WTC11 (cell line): Measurements from ENCODE around the gene LRMDA. TPM values are rescaled to one million over a fixed set of nuclear protein-coding genes. Genes with fewer than 3 reads are reported as not detected.

ENCODE experiments used
- ATAC-seq: fragments of 200-7000 bp; cut with Tn5 transposase; 2 replicates; pipeline ENCODE4 v1.10.0; 2021; ENCODE audit warnings: mild to moderate bottlenecking, moderate library complexity
- CTCF ChIA-PET: fragments of 300-600 bp; sonication (Branson Sonifier 250); formaldehyde crosslinking; loops from one replicate; lab custom pipeline; 2021; ENCODE audit warnings: antibody characterized with exemption; lab: Charles Lee
- POLR2A ChIA-PET: fragments of 350-600 bp; sonication (Branson Sonifier 250); formaldehyde crosslinking; loops from one replicate; lab custom pipeline; 2021; ENCODE audit warnings: antibody characterized with exemption; lab: Charles Lee
- DNase-seq: peaks from one replicate; pipeline ENCODE4 v3.0.0; 2021; ENCODE audit warnings: low spot score
- H3K27ac Mint-ChIP-seq: 2 replicates; pipeline ENCODE4 v1.8.0; 2021; ENCODE audit warnings: mixed read lengths
- H3K27me3 Mint-ChIP-seq: 2 replicates; pipeline ENCODE4 v1.8.0; 2021; ENCODE audit warnings: low read depth, mild to moderate bottlenecking, moderate library complexity, mixed read lengths
- H3K36me3 Mint-ChIP-seq: 2 replicates; pipeline ENCODE4 v1.8.0; 2021; ENCODE audit warnings: mixed read lengths
- H3K4me1 Mint-ChIP-seq: 2 replicates; pipeline ENCODE4 v1.8.0; 2022; ENCODE audit warnings: mixed read lengths
- H3K4me3 Mint-ChIP-seq: 2 replicates; pipeline ENCODE4 v1.8.0; 2021; ENCODE audit warnings: mild to moderate bottlenecking, moderate library complexity, mixed read lengths
- H3K9me3 Mint-ChIP-seq: 2 replicates; pipeline ENCODE4 v1.8.0; 2021; ENCODE audit warnings: mixed read lengths
- AR ChIP-seq: fragments of 250-450 bp; sonication (Bioruptor Pico); IDR thresholded peaks from 2 replicates; pipeline ENCODE4 v1.9.0; 2021; ENCODE audit warnings: mild to moderate bottlenecking
- CBFB ChIP-seq: sonication (generic); formaldehyde crosslinking; IDR thresholded peaks from 2 replicates; pipeline ENCODE4 v1.8.1; 2022; ENCODE audit warnings: mild to moderate bottlenecking, low read depth, missing genetic modification reagents
- CTCF ChIP-seq: fragments of 200-600 bp; IDR thresholded peaks from 2 replicates; pipeline ENCODE4 v1.8.0; 2022; ENCODE audit warnings: antibody characterized with exemption
- EMX1 ChIP-seq: fragments of 250-450 bp; sonication (Bioruptor Pico); IDR thresholded peaks from 2 replicates; pipeline ENCODE4 v1.8.0; 2021; ENCODE audit warnings: mild to moderate bottlenecking
- FOXK1 ChIP-seq: sonication (generic); formaldehyde crosslinking; IDR thresholded peaks from 2 replicates; pipeline ENCODE4 v1.8.0; 2022; ENCODE audit warnings: mild to moderate bottlenecking, moderate library complexity, missing genetic modification reagents
- GABPB1 ChIP-seq: sonication (generic); formaldehyde crosslinking; IDR thresholded peaks from 2 replicates; pipeline ENCODE4 v1.8.1; 2023; ENCODE audit warnings: mild to moderate bottlenecking, missing genetic modification reagents
- HMGA2 ChIP-seq: fragments of 250-450 bp; sonication (Bioruptor Pico); IDR thresholded peaks from 2 replicates; pipeline ENCODE4 v1.4.0; 2021; ENCODE audit warnings: mild to moderate bottlenecking, moderate library complexity
- IRF1 ChIP-seq: sonication (generic); formaldehyde crosslinking; IDR thresholded peaks from 2 replicates; pipeline ENCODE4 v1.8.0; 2023; ENCODE audit warnings: missing genetic modification reagents
- IRF2 ChIP-seq: sonication (generic); formaldehyde crosslinking; IDR thresholded peaks from 2 replicates; pipeline ENCODE4 v1.8.0; 2022; ENCODE audit warnings: low read depth, missing genetic modification reagents, borderline replicate concordance
- JUN ChIP-seq: sonication (generic); formaldehyde crosslinking; IDR thresholded peaks from 2 replicates; pipeline ENCODE4 v1.8.0; 2023; ENCODE audit warnings: mild to moderate bottlenecking, missing genetic modification reagents
- NFE2L1 ChIP-seq: sonication (generic); formaldehyde crosslinking; IDR thresholded peaks from 2 replicates; pipeline ENCODE4 v1.8.1; 2023; ENCODE audit warnings: missing genetic modification reagents
- SP1 ChIP-seq: sonication (generic); formaldehyde crosslinking; conservative IDR thresholded peaks from 2 replicates; pipeline ENCODE4 v1.8.1; 2022; ENCODE audit warnings: missing genetic modification reagents
- TEAD4 ChIP-seq: sonication (generic); formaldehyde crosslinking; IDR thresholded peaks from 2 replicates; pipeline ENCODE4 v1.8.0; 2022; ENCODE audit warnings: mild to moderate bottlenecking, missing genetic modification reagents
- TP53 ChIP-seq: sonication (generic); formaldehyde crosslinking; IDR thresholded peaks from 2 replicates; pipeline ENCODE4 v1.8.1; 2023; ENCODE audit warnings: mild to moderate bottlenecking, missing genetic modification reagents
- ZNF281 ChIP-seq: sonication (generic); formaldehyde crosslinking; IDR thresholded peaks from 2 replicates; pipeline ENCODE4 v1.8.0; 2023; ENCODE audit warnings: mild to moderate bottlenecking, missing genetic modification reagents
- ZNF532 ChIP-seq: fragments of 250-450 bp; sonication (Bioruptor Pico); IDR thresholded peaks from 2 replicates; pipeline ENCODE4 v1.9.0; 2021; ENCODE audit warnings: mild to moderate bottlenecking, borderline replicate concordance
- total RNA-seq: library from RNA; stranded (reverse); gene quantifications from 3 replicates; pipeline ENCODE4 v1.2.3, GENCODE V29; 2021
- TF ChIP-seq, protein P1 (sequence below): sonication (generic); formaldehyde crosslinking; conservative IDR thresholded peaks from 2 replicates; pipeline ENCODE4 v1.8.1; 2022; ENCODE audit warnings: mild to moderate bottlenecking, missing genetic modification reagents
- TF ChIP-seq, protein P2 (sequence below): sonication (generic); formaldehyde crosslinking; IDR thresholded peaks from 2 replicates; pipeline ENCODE4 v1.8.1; 2023; ENCODE audit warnings: mild to moderate bottlenecking, missing genetic modification reagents

The LRMDA gene
- total RNA-seq, 1 experiment from 2014 or later: 0.92 TPM

DNA sequence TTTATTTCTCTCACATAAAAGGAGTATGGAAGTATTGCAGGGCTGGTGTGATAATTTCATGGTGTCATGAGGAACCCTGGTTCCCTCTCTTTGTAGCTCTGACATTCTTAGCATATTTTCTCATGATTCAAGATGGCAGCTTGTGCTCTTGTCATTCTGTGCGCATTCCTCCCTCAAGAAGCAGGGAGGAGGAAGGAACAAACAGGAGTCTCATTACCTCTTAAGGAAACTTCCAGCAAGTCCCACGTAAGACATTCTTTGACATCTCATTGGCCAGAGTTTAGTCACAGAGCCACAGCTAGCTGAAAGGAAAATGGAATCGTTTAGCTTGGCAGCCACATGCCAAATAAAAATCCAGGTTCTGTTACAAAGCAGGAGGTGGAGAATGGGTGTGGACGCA, 546.8 kb downstream of the LRMDA start (continued):
- no peak for TF ChIP-seq CTCF
- TF ChIP-seq TP53: no peak
- TF ChIP-seq, protein P1, sequence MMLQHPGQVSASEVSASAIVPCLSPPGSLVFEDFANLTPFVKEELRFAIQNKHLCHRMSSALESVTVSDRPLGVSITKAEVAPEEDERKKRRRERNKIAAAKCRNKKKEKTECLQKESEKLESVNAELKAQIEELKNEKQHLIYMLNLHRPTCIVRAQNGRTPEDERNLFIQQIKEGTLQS (CRISPR knock-in tag): no peak
- no peak for TF ChIP-seq EMX1

- H3K9me3 Mint-ChIP-seq: no peaks in the 10 kb centered on the region
- no peak overlapping the region for H3K27ac Mint-ChIP-seq
These were observed 549.1 kb downstream of the LRMDA start for GRCh38 chr10:75980419-75981002.

More at GRCh38 chr10:75980419-75981002, 549.1 kb downstream of the LRMDA start:
- no peak overlapping the region for H3K4me3 Mint-ChIP-seq
- no peaks in the 10 kb centered on the region for H3K36me3 Mint-ChIP-seq
- peaks cover 9% of the 10 kb centered on the region for H3K4me1 Mint-ChIP-seq
- TF ChIP-seq JUN (CRISPR knock-in tag) (no peak), EMX1 (no peak), IRF1 (CRISPR knock-in tag) (no peak), GABPB1 (CRISPR knock-in tag) (no peak), NFE2L1 (no peak), CBFB (no peak), AR (CRISPR knock-in tag) (no peak), TEAD4 (CRISPR knock-in tag) (no peak), ZNF281 (CRISPR knock-in tag) (no peak), ZNF532 (CRISPR knock-in tag) (no peak), SP1 (CRISPR knock-in tag) (no peak), FOXK1 (CRISPR knock-in tag) (no peak), IRF2 (CRISPR knock-in tag) (no peak), HMGA2 (CRISPR knock-in tag) (no peak)
- TF ChIP-seq, protein P1 (CRISPR knock-in tag): no peak
- TF ChIP-seq, protein P2, sequence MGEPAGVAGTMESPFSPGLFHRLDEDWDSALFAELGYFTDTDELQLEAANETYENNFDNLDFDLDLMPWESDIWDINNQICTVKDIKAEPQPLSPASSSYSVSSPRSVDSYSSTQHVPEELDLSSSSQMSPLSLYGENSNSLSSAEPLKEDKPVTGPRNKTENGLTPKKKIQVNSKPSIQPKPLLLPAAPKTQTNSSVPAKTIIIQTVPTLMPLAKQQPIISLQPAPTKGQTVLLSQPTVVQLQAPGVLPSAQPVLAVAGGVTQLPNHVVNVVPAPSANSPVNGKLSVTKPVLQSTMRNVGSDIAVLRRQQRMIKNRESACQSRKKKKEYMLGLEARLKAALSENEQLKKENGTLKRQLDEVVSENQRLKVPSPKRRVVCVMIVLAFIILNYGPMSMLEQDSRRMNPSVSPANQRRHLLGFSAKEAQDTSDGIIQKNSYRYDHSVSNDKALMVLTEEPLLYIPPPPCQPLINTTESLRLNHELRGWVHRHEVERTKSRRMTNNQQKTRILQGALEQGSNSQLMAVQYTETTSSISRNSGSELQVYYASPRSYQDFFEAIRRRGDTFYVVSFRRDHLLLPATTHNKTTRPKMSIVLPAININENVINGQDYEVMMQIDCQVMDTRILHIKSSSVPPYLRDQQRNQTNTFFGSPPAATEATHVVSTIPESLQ (CRISPR knock-in tag): no peak
- no peaks in the 10 kb centered on the region for H3K27me3 Mint-ChIP-seq
- ChIA-PET CTCF (no interaction called here), POLR2A (no interaction called here)
- DNase-seq (no peak), ATAC-seq (no peak)
